Left lung (tissue), 10 donors: ENCODE data around the gene AP5Z1. TPM values are rescaled to one million over a fixed set of nuclear protein-coding genes. Genes with fewer than 3 reads are reported as not detected.

ENCODE experiments used
- ATAC-seq: fragments of 200-7000 bp; cut with Tn5 transposase; one replicate; pipeline ENCODE4 v1.9.1; 2020; ENCODE audit warnings: moderate library complexity
- DNase-seq, 4 donors: peaks; one replicate each; pipeline ENCODE4 v3.0.0-alpha.2; 2013 to 2020
- H3K27ac ChIP-seq, 2 donors: fragments of 200-600 bp; sonication (generic) in 1 of 2; one replicate each; pipeline versions ENCODE4 v1.5.0 to v1.8.0; 2020 to 2021
- H3K27me3 ChIP-seq, 2 donors: fragments of 200-600 bp; sonication (generic) in 1 of 2; one replicate each; pipeline versions ENCODE4 v1.5.0 to v1.8.0; 2020 to 2021
- H3K36me3 ChIP-seq, 2 donors: fragments of 200-600 bp; sonication (generic) in 1 of 2; one replicate each; pipeline versions ENCODE4 v1.5.0 to v1.8.0; 2020 to 2021
- H3K4me1 ChIP-seq, 2 donors: fragments of 200-600 bp; one replicate each; pipeline ENCODE4 v1.8.0; 2021
- H3K4me3 ChIP-seq, 2 donors: fragments of 200-600 bp; sonication (generic) in 1 of 2; one replicate each; pipeline versions ENCODE4 v1.5.0 to v1.8.0; 2020 to 2021; ENCODE audit warnings: mild to moderate bottlenecking in 1 of 2
- H3K9me3 ChIP-seq, 2 donors: fragments of 200-600 bp; sonication (generic) in 1 of 2; one replicate each; pipeline versions ENCODE4 v1.5.0 to v1.8.0; 2020 to 2021
- CTCF ChIP-seq, 2 donors: fragments of 200-600 bp; sonication (generic) in 1 of 2; IDR thresholded peaks; one replicate each; pipeline versions ENCODE4 v1.5.0 to v1.8.0; 2021; ENCODE audit warnings: antibody characterized with exemption in 2 of 2
- intact Hi-C, 2 donors: fragments of 100-400 bp; cut with DNase I; formaldehyde crosslinking; loops; one replicate each; pipeline versions ENCODE4 v1.11.2 to v1.14.2; 2022
- microRNA-seq, 2 donors: library from miRNA; unstranded; fragments of <30 nt; microRNA quantifications; one replicate each; pipeline ENCODE4, GENCODE V29; 2019
- polyA plus RNA-seq, 6 donors: library from polyadenylated mRNA; unstranded; fragments of 120-200 nt; gene quantifications; one replicate each; pipeline ENCODE4 v1.2.1, GENCODE V29; 2013; ENCODE audit not compliant: insufficient read length in 6 of 6
- total RNA-seq, 2 donors: library from RNA; stranded (reverse); fragmentation: NEBNext Ultra II Directional; extraction: Animal tissue kit (Norgen Biotek cat#: 25700); gene quantifications; one replicate each; pipeline ENCODE4 v1.2.1, GENCODE V29; 2021
- donor health status: DM: no; HTN: yes; CAD: no.
- donor health status: DM: no; HTN: no; CAD: no.

Gene AP5Z1
- total and polyA plus RNA-seq, 8 donors = 16.9 to 49.5 (median 22.5) TPM

DNA sequence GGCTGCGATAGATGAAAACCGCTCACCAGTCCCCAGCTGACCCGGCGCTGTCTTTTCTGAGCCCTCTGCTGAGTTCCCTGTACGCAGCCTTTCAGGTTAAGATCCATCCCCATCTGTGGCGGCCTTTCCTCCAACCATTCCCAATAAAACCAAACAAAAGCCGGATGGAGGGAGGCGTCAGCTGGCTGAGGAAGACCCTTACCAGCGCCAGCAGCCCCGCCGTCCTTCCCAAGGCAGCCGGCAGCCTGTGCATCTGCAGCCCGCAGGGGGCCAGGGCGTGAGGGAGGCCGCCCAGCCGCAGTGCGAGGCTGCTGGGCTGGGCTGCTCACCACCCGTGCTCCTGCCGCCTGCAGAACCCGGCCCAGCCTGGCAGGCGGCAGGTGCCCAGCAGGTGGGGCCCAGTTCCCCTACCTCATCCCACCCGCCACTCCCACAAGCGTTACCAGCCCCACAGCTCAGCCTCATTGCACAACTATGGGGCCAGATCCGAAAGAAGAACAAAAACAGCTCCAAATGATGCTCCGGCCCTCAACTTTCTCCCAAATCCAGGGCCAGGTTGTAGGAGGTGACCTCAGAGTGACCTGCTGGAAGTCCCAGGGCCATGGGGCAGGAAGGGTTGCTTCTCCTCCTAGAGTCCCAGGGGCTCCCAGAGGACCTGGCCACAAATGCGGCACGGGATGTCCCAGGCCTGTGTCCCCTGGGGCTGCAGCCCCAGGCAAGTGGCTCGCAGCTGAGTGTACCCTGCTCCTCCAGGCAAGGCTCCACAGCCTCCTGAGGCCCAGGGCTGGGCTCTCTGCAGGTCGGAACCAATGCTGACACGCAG lies 62.6 kb downstream of the AP5Z1 start:
- ATAC-seq (no peak), DNase-seq (peak in 2 of 4 donors; percentile 24 to 37)
- no peaks in the 10 kb centered on the region for H3K9me3 ChIP-seq
- no peak overlapping the region for H3K27ac ChIP-seq
- no peaks in the 10 kb centered on the region for H3K27me3 ChIP-seq
- H3K36me3 ChIP-seq = no peaks in the 10 kb centered on the region
- H3K4me3 ChIP-seq = no peak overlapping the region
- no peaks in the 10 kb centered on the region for H3K4me1 ChIP-seq
- intact Hi-C loops = no loop called here
- no peak for TF ChIP-seq CTCF (IDR thresholded peaks at IDR 0.05)

- Histone ChIP-seq H3K27ac (no peak overlapping the region), H3K4me3 (no peak overlapping the region), H3K27me3 (no peaks in the 10 kb centered on the region), H3K36me3 (no peaks in the 10 kb centered on the region), H3K9me3 (no peaks in the 10 kb centered on the region), H3K4me1 (no peaks in the 10 kb centered on the region)
- TF ChIP-seq CTCF (IDR thresholded peaks at IDR 0.05) = no peak
- intact Hi-C loops = no loop called here
- ATAC-seq (no peak), DNase-seq (no peak)
These were observed 63.4 kb downstream of the AP5Z1 start for GRCh38 chr7:4838626-4839334.

GRCh38 chr7:4840079-4840501 lies 64.7 kb downstream of the AP5Z1 start:
- Histone ChIP-seq H3K4me3 (no peak overlapping the region), H3K4me1 (no peaks in the 10 kb centered on the region), H3K36me3 (no peaks in the 10 kb centered on the region), H3K9me3 (no peaks in the 10 kb centered on the region), H3K27ac (no peak overlapping the region), H3K27me3 (no peaks in the 10 kb centered on the region)
- no peak for DNase-seq
- no peak for TF ChIP-seq CTCF (IDR thresholded peaks at IDR 0.05)
- intact Hi-C loops = no loop called here
- no peak for ATAC-seq

Small RNA genes within 50 kb of the gene (microRNA-seq; reads per million reads assigned to microRNA genes)
- 0 reads per million in 2 donors for gene MIR4656

Other genes starting within 250 kb of the AP5Z1 start
- gene FOXK1, start 93.3 kb upstream of the AP5Z1 start, total RNA-seq = 10 to 100 TPM; 25.0 to 29.2 TPM
- gene FOXK1, start 93.3 kb upstream of the AP5Z1 start, polyA plus RNA-seq = 10 to 100 TPM; 15.1 to 26.6 (median 17.5) TPM
- under 1 TPM; 0.17 to 0.24 TPM for gene PAPOLB, start 86.4 kb downstream of the AP5Z1 start, total RNA-seq
- under 1 TPM; 0.07 to 0.15 (median 0.12) TPM for gene PAPOLB, start 86.4 kb downstream of the AP5Z1 start, polyA plus RNA-seq
- 1 to 10 TPM; 6.2 to 8.0 TPM for gene RADIL, start 108.1 kb downstream of the AP5Z1 start, total RNA-seq
- 10 to 100 TPM in 2 of 6 donors, 1 to 10 TPM in 4; 8.0 to 14.7 (median 9.6) TPM for gene RADIL, start 108.1 kb downstream of the AP5Z1 start, polyA plus RNA-seq
- not detected for gene MMD2, start 183.6 kb downstream of the AP5Z1 start, total RNA-seq
- under 1 TPM in 2 of 6 donors, not detected in 4; 0.06 to 0.17 TPM for gene MMD2, start 183.6 kb downstream of the AP5Z1 start, polyA plus RNA-seq